Tongue (tissue), 2 donors: ENCODE data around the gene LACTBL1. TPM values are rescaled to one million over a fixed set of nuclear protein-coding genes. Genes with fewer than 3 reads are reported as not detected.
A peak's percentile ranks its signal among the peaks of the same experiment; 100 is the strongest.
"Not testable (repeated sequence)": the region's sequence is repeated elsewhere in the genome, so short reads cannot be mapped to it uniquely, and the experiment has no call there.

ENCODE experiments used
- DNase-seq: peaks from one replicate; pipeline ENCODE4 v3.0.0-alpha.2; 2015
- total RNA-seq: library from RNA; depleted of rRNA; stranded (reverse); fragments of >200 nt; gene quantifications from one replicate; pipeline ENCODE4 v1.2.3, GENCODE V29; 2014

The LACTBL1 gene
- total RNA-seq, 1 donor from 2014 or later, result not detected

DNA sequence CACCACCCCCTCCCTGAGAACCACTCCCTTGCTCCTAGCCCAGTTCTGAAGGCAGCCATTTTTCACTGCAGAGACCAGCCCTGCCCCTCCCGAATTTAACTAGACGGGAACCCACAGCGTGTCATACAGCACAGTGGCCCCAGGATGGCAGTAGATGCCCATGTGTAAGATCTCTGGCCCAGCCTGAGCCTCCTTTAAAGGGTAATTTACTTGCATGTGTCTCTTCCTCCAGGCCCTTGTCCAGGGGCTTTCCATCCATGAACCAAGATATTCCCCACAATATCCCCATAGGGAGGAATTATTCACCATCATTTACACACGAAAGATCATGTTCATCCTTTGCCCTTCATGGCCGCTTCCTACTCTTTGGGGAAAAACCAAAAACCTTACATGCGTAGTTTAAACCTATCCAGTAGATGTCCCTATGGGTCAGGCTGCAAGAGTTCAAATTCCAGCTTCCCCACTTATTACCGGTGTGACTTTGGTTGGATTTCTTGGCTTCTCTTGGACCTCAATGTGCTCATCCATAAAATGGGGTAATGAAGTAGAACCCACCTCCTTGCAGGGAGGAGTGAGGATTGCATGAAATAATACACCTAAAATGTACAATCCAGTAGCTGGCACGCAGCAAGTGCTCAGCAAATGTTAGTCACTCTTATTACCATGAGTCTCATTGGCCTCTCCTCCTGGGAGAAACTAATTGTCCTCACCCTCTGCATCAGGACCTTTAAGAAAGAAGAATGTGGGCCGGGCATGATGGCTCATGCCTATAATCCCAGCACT is 4.0 kb upstream of the LACTBL1 start:
- peak; percentile 85 for DNase-seq

DNA sequence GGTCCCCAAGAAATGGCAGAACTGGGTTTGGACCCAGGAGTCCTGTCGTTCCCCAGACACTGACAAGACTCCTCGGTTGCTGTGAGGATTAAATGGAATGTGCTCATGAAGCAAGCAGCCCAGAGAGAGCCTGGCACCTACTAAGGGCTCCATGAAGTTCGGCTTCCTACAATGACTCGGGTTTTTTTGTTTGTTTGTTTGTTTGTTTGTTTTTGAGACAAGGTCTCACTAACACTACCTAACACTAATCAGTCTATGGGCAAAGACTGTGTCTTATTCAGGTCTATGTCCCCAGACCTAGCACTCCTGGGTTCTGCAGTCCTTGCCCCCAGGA is 3.4 kb upstream of the LACTBL1 start:
- DNase-seq, result no peak

DNA sequence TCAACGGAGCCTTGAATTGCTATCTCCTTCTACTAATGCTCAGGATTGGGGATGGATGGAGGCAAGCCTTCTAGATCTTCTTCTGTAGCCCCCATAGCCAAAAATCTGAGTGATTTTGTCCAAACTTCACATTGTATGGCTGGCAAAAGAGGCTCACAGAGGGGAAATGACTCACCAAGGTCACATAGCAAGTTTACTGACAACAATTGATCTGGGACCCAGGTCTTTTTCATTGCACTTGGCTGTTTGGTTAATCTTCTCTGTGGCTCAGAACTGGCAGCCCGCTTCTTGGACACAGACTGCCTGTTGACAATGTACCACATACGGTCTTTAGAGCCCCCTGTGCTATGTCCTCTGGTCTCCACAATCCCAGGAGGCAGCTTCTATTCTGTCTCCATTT is 3.0 kb upstream of the LACTBL1 start:
- DNase-seq, result no peak

DNA sequence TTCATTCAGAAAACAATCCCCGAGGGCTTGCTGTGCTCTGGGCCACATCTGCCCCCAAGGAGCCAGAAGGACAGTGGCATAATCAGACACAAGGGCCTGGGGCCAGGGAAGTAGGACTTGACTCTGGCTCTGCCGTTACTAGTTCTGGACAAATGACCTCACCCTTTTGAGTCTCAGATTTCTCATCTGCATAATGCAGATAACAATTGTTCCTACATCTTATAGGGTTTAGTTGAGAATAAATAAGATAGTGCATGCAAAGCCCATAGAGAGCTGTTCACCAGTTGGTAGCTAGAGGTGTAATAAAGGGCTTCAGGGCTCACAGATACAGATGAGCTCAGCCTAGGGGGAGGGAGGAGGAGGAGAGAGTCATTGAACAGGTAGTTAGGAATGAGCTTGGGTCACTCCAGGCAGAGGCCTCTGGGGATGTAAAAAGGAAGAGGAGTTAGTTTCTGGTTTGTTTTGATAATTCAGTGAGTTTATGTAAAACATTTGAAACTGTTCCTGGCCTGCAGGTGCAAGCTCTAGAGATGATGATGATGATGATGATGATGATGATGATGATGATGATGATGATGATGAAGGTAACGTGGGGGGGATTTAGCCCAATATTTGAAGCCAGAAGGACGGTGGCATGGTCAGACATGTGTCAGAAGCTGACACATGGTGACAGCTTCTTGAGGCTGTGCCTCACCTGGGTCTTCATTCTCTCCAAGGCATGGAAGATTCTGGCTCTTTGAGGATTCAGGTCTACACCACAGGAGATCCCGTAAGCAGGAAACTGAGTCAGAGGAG is 858 bp downstream of the LACTBL1 start:
- DNase-seq, result no peak

DNA sequence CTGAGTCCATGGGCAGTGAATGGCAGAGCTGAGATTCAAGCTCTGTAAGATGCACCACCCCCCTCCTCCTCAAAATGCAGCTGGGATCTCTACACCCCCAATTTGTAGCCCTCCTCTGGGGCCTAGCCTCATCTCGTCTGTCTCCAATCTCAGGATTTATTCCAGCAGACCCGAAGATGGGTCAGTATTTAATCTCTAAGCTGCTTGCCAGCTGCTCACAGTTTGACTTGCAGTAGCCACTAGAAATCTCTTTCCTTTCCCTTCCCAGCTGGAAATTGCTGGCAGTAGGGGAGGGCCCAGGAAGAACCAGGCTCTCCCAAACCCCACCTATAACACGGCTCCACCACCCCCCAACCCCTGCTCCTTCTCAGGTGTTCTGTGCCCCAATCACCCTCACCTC is 1.5 kb downstream of the LACTBL1 start:
- no peak for DNase-seq

DNA sequence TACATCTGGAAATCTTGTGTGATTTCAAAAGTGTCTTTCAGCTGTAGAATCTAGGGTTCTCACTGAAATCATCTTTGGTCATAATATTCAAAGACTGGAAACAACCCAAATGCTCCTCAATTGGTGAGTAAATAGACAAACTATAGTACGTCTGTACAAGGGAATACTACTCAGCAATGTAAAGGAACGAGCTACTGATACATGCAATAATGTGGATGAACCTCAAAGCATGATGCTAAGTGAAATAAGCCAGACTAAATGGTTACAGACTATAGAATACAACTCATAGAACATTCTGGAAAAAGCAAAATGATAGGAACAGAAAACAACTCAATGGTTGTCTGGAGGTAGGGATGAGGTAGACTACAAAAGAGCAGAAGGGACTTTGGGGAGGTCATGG is 2.6 kb downstream of the LACTBL1 start:
- DNase-seq, result no peak

DNA sequence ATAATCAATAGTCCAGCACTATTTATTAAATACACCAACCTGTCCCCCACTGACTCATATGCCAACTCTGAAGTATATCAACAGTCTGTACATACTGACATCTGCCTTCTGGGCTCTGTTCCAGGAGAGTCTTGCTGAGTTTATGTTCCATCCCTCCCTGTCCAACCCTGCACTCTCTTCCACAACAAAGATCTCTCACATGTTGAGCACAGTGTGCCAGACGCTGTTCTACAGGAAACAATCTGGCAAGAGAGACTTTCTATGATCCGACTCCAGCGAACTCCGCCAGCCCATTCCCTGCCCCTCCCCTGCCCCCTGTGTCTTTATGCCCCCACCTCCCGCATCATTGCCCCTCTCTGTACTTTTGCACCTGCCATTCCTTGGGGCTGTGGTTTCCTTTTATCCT is 3.4 kb downstream of the LACTBL1 start:
- peak; percentile 94 for DNase-seq

DNA sequence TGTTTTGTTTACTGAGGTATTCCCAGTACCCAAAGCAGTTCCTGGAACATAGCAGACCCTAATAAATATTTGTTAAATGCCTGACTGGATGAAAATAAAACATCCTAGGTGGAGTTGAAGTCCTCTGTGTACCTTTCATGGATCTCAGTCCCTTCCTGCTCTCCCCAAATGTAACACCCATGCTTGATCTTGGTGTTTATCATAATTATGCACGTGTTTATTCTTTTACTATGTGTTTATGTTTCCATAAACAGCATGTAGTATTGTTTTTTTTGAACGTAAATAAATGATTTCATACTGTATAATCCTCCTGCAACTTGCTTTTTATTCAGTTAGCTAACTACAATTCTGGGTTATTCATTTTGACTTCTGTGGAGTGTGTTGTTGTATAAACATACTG is 4.8 kb downstream of the LACTBL1 start:
- no peak for DNase-seq

DNA sequence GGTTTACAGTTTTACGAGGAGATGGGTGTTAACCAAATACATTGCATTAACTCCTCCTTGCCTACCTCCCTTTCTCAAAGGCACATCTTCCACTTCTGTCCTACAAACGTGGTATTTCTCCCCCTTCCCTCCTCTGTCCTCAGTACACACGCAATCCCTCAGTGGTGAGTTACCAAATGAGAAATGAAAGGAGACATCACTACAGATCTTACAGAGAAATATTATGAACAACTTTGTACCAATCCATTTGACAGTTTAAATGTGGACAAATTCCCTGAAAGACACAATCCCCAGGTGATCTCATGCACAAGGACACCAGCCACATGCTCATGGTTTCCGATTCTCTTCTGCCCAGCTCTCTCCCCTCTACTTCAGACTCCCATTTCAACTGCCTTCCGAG is 6.4 kb downstream of the LACTBL1 start:
- no peak for DNase-seq

DNA sequence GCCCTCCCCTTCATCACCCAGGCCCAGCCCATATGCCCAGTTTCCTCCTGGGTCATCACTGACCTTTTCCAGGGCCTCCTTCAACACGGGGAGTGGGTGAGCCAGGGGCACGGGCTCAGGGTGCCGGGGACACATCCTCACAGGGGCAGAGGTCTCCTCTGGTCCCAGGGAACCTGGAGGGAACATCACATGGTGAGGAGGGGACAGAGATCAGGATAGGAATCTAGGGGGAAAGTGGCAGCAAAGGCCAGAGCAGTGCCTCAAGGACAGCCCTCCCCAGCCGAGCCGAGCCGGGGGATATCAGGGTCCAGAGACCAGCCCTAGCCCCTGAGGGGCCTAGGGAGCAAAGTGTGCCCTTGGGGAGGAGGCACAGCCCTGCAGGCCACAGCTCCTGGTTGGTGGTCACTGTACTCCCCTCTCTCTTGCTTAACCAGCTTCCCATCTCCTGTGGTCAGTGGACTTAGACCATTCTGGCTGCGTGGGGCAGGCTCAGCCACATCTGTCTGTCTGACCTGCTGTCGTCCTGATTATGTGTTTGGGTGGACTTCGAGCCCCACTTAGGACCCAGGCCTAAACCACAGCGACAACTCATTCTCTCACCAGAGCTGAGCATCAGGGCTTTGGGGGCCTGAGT is 9.5 kb downstream of the LACTBL1 start:
- no peak for DNase-seq

DNA sequence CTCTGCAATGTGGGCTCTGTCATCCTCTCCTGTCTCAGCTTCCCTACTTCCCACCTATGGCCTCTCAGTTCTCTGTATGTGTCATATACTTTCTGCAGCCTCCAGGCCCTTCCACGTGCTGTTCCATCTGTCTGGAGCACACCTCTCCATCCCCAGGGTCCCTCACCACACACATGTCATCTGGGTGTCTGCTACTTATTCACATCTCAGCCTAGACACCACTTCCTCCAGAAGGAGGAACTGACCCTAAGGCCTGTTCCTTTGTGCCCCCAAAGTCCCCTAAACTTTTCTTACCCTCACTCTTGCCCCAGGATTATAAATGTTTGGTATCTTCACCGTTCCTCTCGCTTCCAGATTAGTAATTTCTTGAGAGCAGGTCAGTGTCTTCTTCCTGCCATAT is 10.1 kb downstream of the LACTBL1 start:
- DNase-seq, result no peak

DNA sequence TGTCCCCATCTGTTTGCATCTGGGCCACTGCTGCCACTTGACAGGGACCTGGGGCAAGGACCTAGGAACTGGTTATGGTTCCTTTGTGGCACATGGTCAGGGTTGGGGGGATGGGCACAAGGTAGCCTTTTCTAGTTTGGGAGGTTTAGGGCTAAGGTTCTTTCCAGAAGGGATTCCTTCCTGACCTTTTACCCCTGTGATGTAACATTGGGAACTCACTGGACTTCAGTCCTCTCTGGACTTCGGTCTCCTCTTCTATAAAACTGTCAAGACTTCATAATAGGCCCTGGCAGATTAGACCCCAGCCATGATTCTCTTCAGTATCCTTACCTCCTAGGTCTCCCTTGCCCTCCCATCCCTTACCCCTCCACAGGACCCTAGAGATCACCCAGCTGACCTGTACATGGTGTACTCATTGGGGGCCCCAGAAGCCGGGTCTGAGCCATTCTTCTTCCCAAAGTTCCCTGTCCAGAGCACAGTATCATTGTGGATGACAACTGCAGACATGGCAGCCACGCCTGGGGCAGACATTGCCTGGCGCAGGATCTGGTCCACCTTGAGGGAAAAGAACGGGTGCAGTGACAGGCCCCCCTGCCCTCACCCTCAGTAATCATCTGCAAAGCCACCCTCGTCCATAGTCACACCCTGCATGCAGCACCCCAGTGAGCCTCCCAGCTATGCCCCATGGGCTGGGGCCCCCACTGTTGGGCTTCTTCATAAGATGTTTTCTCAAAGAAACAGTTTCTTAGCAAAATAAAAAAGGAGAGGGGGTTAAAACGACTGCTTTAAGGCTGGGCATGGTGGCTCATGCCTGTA is 12.9 kb downstream of the LACTBL1 start:
- no peak for DNase-seq

DNA sequence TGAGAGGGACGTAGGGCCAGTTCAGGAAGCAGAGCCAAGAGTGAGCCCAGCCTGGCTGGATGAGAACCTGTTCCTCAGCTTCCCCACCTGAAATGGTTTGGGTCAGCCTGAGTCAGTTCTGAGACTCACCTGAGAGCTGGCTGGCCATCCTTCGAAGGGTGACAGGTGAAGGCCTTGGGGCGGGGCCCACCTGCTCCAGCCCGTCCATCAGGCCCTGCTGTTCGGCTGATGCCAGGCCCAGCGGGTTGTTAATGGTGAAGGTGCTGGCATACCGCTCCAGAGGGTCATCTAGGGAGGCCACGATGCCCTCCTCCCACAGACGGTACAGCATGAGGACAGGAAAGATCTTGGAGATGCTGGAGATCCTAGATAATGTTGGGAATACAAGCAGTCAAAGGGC is 14.1 kb downstream of the LACTBL1 start:
- DNase-seq, result no peak

DNA sequence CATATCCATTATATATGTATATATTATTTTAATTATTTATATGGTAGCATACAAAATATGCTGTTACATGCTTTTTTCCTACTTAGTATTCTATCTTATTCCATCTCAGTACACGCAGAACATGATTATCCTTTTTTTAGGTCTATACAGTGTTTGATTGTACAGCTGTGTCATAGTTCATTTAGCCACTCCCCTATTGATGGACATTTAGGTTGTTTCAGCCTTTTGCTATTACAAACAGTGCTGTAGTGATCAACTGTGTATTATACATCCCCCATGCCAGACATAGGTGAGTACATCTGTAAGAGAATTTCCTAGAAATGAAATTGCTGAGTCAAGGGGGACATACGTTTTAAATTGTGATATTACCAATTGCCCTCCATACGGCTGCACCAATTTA is 15.6 kb downstream of the LACTBL1 start:
- no peak for DNase-seq

DNA sequence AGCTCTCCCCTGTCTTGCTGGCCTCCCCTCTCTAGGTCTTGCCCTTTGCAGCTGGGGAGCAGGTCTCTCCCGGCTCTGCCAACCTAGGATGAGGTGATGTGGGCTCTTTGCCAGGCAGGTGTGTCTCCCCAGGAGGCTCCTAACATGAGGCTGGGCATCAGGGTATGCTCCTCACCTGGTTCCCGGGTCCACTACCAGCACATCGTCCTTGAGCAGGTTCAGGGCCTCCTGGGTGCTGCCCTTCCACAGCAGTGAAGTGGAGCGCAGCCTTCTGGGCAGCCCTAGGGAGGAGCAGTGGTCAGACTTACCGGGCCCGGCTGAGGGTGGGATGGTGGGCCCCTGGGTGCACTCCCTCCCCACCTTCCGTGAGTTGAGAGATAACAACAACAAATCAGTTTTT is 17.5 kb downstream of the LACTBL1 start:
- DNase-seq, result no peak

DNA sequence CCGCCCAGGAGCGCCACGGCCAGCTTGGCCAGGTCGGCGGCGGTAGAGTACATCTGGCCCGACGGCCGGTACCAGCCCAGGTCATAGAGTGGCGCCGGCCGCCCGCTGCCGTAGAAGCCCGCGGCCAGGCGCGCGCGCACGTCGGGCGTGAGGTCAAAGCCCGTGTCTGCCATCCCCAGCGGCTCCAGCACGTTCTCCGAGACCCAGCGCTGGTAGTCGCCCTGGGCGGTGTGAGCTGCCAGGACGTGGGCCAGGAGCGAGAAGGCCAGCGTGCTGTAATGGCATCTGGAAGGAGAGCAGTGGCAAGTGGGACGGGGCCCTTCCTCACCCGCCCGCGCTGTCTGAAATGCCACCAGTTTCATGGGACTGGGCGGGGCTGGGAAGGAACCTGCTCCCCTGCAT is 18.9 kb downstream of the LACTBL1 start:
- no peak for DNase-seq

DNA sequence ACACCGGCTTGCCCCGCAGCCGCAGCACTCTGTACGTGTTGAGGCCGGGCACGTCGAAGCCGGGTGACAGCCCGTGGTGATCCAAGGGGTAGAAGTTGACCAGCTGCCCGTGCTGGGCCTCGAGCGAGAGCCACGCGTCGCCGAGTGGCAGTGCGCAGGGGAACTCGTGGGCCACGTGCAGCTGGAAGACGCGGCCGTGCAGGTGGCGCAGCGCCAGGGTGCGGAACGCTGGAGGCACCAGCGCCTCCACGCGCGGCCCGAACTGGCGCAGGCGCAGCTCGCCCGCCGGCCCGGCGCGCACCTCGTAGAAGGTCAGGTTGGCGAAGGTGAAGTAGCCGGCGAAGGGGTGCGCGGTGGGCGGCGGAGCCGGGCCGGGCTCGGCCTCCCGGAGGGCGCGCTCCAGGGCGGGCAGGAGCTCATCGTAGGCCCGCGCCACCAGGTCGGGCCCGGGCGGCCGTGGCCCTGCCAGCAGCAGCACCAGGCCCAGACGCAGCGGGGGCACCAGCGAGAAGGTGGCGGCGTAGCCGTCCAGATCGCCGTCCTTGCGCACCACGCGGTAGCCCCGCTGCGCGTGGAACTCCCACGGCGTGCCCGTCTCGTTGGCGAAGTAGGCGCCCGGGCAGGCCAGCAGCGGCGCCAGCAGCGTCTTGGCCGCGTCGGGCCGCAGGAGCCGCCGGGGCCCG is 19.5 kb downstream of the LACTBL1 start:
- DNase-seq, result no peak

DNA sequence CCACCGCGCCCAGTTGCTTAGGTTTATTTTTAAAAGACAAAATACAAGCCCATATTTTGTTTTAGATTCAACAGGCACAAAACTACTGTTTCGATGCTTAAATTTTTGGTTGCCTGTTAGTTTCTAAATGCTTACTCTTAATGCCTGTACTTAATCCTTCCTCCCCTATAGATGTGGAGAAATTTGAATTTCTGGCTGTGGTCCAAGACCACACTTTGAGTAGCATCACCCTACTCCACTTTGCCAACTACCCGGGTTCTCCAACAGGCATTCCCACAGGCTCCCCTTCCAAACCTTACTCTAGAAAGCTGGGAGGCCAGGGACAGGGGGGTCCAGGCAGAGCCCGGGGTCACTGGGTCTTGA is 20.0 kb downstream of the LACTBL1 start:
- DNase-seq, result no peak

DNA sequence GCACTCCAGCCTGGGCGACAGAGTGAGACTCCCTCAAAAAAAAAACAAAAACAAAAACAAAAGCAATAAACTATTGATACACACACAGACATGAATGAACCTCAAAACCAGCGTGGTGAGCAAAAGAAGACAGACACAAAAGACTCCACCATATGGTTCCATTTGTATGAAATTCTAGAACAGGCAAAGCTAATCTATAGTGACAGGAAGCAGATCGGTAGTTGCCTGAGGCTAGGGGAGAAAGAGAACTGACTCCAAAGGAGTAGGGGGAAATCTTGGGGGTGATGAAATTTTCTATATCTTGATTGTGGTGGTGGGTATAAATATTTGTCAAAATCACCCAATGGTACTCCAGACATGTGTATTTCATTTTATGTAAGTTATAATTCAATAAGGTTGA is 20.9 kb downstream of the LACTBL1 start:
- no peak for DNase-seq

DNA sequence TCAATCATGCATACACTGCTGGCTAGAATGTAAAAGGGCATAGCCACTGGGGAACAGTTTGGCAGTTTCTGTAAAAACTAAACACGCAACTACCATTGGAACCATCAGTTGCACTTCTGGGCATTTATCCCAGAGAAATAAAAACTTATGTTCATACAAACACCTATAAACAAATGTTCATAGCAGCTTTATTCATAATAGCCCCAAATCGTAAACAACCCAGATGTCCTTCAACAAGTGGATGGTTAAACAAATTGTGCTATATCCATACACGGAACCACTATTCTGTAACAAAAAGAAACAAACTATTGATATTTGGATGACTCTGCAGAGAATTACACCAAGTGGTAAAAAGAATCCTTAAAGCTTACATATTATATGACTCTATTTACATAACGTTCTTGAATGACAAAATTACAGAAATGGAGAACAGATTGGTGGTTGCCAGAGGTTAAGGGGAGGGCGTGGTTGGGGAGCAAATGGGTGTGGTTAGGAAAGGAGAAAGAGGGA is 22.8 kb downstream of the LACTBL1 start:
- DNase-seq, result peak; percentile 32

DNA sequence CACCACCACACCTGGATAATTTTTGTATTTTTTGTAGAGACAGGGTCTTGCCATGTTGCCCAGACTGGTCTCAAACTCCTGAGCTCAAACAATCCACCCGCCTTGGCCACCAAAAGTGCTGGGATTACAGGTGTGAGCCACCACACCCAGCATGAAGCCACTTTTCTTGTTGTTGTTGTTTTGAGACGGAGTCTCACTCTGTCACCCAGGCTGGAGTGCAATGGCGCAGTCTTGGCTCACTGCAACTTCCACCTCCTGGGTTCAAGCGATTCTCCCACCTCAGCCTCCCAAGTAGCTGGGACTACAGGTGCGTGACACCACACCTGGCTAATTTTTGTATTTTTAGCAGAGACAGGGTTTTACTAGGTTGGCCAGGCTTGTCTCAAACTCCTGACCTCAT is 27.5 kb downstream of the LACTBL1 start:
- DNase-seq, result not testable (repeated sequence)
